ENCODE data around the gene SPEM1. TPM values are rescaled to one million over a fixed set of nuclear protein-coding genes. Genes with fewer than 3 reads are reported as not detected.
"Not testable (repeated sequence)": the region's sequence is repeated elsewhere in the genome, so short reads cannot be mapped to it uniquely, and the experiment has no call there.

Gene SPEM1
- total RNA-seq, 2 experiments from 2014 or later, result not detected

DNA sequence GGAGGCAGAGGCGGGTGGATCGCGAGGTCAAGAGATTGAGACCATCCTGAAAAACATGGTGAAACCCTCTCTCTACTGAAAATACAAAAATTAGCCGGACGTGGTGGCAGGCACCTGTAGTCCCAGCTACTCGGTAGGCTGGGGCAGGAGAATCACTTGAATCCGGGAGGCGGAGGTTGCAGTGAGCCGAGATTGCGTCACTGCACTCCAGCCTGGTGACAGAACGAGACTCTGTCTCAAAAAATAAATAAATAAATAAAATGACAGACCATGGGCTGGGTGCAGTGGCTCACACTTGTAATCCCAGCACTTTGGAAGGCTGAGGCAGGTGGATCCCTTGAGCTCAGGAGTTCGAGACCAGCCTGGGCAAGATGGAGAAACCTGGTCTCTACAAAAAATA, 49.7 kb downstream of the SPEM1 start:
- intact Hi-C loops (cut with micrococcal nuclease); H3K9me3 Mint-ChIP-seq; H3K27me3 Mint-ChIP-seq (ENCODE audit: low read depth); H3K27ac Mint-ChIP-seq; H3K36me3 Mint-ChIP-seq (ENCODE audit: low read depth); DNase-seq; H3K4me3 Mint-ChIP-seq: not testable (repeated sequence)
- H3K4me1 Mint-ChIP-seq (ENCODE audit: low read depth), result peaks cover 16% of the 10 kb centered on the region
- CTCF ChIA-PET, result interaction anchor here (0.9 to 1.1 kb wide), 3 partner anchors 10 to 114 kb away, joined by 3 to 5 read pairs (median 4); no protein-coding TSS in a partner anchor

DNA sequence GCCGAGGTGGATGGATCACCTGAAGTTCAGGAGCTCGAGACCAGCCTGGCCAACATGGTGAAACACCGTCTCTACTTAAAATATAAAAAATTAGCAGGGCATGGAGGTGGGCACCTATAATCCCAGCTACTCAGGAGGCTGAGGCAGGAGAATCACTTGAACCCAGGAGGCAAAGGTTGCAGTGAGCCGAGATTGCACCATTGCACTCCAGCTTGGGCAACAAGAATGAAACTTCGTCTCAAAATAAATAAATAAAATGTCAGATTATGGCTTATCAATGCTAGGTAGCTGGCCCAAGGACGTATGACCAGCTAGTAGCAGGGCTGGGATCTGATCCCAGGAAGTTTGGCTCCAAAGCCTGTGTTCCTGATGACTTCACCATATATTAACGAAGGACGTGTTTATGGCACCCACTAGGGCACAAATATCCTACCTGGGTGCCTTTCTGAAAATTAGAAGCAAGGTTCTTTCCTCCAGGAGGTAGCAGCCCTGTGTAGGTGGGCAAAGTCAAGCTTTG, 50.4 kb downstream of the SPEM1 start:
- H3K9me3 Mint-ChIP-seq; intact Hi-C loops (cut with micrococcal nuclease); DNase-seq; H3K27ac Mint-ChIP-seq; H3K27me3 Mint-ChIP-seq (ENCODE audit: low read depth); H3K4me3 Mint-ChIP-seq; H3K36me3 Mint-ChIP-seq (ENCODE audit: low read depth): not testable (repeated sequence)
- CTCF ChIA-PET, result interaction anchor here (0.9 to 1.1 kb wide), 3 partner anchors 10 to 115 kb away, joined by 3 to 5 read pairs (median 4); no protein-coding TSS in a partner anchor
- H3K4me1 Mint-ChIP-seq (ENCODE audit: low read depth), result peaks cover 19% of the 10 kb centered on the region

Other genes starting within 250 kb of the SPEM1 start
- gene ASGR1, start 241.0 kb upstream of the SPEM1 start, total RNA-seq, result 1 to 10 TPM in 1 of 2 experiments, under 1 TPM in 1; 0.64 to 1.5 TPM
- gene DLG4, start 200.5 kb upstream of the SPEM1 start, total RNA-seq, result 10 to 100 TPM; 13.6 to 13.8 TPM
- gene ACADVL, start 200.4 kb upstream of the SPEM1 start, total RNA-seq, result 100 to 1,000 TPM; 263 to 267 TPM
- gene DVL2, start 185.8 kb upstream of the SPEM1 start, total RNA-seq, result 10 to 100 TPM; 26.7 to 29.4 TPM
- gene PHF23, start 180.9 kb upstream of the SPEM1 start, total RNA-seq, result 10 to 100 TPM in 1 of 2 experiments, 1 to 10 TPM in 1; 8.4 to 10.0 TPM
- 100 to 1,000 TPM; 137 to 152 TPM for gene GABARAP, start 177.9 kb upstream of the SPEM1 start, total RNA-seq
- gene CTDNEP1, start 168.6 kb upstream of the SPEM1 start, total RNA-seq, result 100 to 1,000 TPM; 147 to 152 TPM
- 10 to 100 TPM; 52.4 to 53.5 TPM for gene ELP5, start 168.1 kb upstream of the SPEM1 start, total RNA-seq
- under 1 TPM in 1 of 2 experiments, not detected in 1; 0.40 TPM for gene CLDN7, start 157.8 kb upstream of the SPEM1 start, total RNA-seq
- under 1 TPM; 0.19 to 0.37 TPM for gene SLC2A4, start 138.6 kb upstream of the SPEM1 start, total RNA-seq
- under 1 TPM; 0.45 to 0.52 TPM for gene YBX2, start 125.7 kb upstream of the SPEM1 start, total RNA-seq
- 100 to 1,000 TPM; 757 to 792 TPM for gene EIF5A, start 112.7 kb upstream of the SPEM1 start, total RNA-seq
- gene GPS2, start 105.0 kb upstream of the SPEM1 start, total RNA-seq, result 10 to 100 TPM; 28.2 to 32.2 TPM
- gene NEURL4, start 91.0 kb upstream of the SPEM1 start, total RNA-seq, result 10 to 100 TPM; 21.9 to 22.5 TPM
- gene ACAP1, start 83.8 kb upstream of the SPEM1 start, total RNA-seq, result 100 to 1,000 TPM; 309 to 320 TPM
- gene KCTD11, start 68.2 kb upstream of the SPEM1 start, total RNA-seq, result under 1 TPM; 0.41 to 0.47 TPM
- not detected for gene TMEM95, start 65.2 kb upstream of the SPEM1 start, total RNA-seq
- gene TNK1, start 39.2 kb upstream of the SPEM1 start, total RNA-seq, result 1 to 10 TPM; 4.0 to 4.8 TPM
- 10 to 100 TPM; 58.6 to 59.4 TPM for gene PLSCR3, start 25.8 kb upstream of the SPEM1 start, total RNA-seq
- gene TMEM256, start 16.2 kb upstream of the SPEM1 start, total RNA-seq, result 10 to 100 TPM; 65.6 to 66.3 TPM
- gene NLGN2, start 12.5 kb upstream of the SPEM1 start, total RNA-seq, result 1 to 10 TPM; 7.7 to 8.9 TPM
- not detected for gene SPEM2, start 5.3 kb downstream of the SPEM1 start, total RNA-seq
- gene SPEM3, start 8.5 kb downstream of the SPEM1 start, total RNA-seq, result not detected
- gene TMEM102, start 15.1 kb downstream of the SPEM1 start, total RNA-seq, result 1 to 10 TPM; 3.3 to 3.5 TPM
- gene FGF11, start 19.2 kb downstream of the SPEM1 start, total RNA-seq, result 1 to 10 TPM; 1.3 to 1.6 TPM
- 1 to 10 TPM; 5.1 to 5.9 TPM for gene CHRNB1, start 24.7 kb downstream of the SPEM1 start, total RNA-seq
- gene ZBTB4, start 59.3 kb downstream of the SPEM1 start, total RNA-seq, result 1 to 10 TPM; 9.2 to 9.4 TPM
- not detected for gene SLC35G6, start 61.1 kb downstream of the SPEM1 start, total RNA-seq
- gene POLR2A, start 64.0 kb downstream of the SPEM1 start, total RNA-seq, result 100 to 1,000 TPM; 204 to 205 TPM
- gene TNFSF12, start 128.7 kb downstream of the SPEM1 start, total RNA-seq, result 1 to 10 TPM; 5.8 to 7.4 TPM
- gene TNFSF13, start 138.4 kb downstream of the SPEM1 start, total RNA-seq, result 1 to 10 TPM; 2.1 to 2.6 TPM
- gene SENP3, start 141.6 kb downstream of the SPEM1 start, total RNA-seq, result 10 to 100 TPM; 43.2 to 46.9 TPM
- gene CD68, start 159.3 kb downstream of the SPEM1 start, total RNA-seq, result 10 to 100 TPM; 11.6 to 12.6 TPM
- gene MPDU1, start 163.5 kb downstream of the SPEM1 start, total RNA-seq, result 10 to 100 TPM; 48.8 to 53.5 TPM
- under 1 TPM in 1 of 2 experiments, not detected in 1; 0.20 TPM for gene SOX15, start 169.8 kb downstream of the SPEM1 start, total RNA-seq
- gene FXR2, start 194.6 kb downstream of the SPEM1 start, total RNA-seq, result 10 to 100 TPM; 29.7 to 36.8 TPM
- 10 to 100 TPM; 14.3 to 16.9 TPM for gene SAT2, start 207.5 kb downstream of the SPEM1 start, total RNA-seq
- gene SHBG, start 209.8 kb downstream of the SPEM1 start, total RNA-seq, result not detected
- gene ATP1B2, start 230.6 kb downstream of the SPEM1 start, total RNA-seq, result under 1 TPM; 0.14 to 0.30 TPM